CMK (cell line): Measurements from ENCODE around the gene ZFR2.

ENCODE experiments used
- DNase-seq: peaks from one replicate; pipeline ENCODE4 v3.0.0-alpha.2; 2010; ENCODE audit warnings: low read depth

ZFR2 gene

DNA sequence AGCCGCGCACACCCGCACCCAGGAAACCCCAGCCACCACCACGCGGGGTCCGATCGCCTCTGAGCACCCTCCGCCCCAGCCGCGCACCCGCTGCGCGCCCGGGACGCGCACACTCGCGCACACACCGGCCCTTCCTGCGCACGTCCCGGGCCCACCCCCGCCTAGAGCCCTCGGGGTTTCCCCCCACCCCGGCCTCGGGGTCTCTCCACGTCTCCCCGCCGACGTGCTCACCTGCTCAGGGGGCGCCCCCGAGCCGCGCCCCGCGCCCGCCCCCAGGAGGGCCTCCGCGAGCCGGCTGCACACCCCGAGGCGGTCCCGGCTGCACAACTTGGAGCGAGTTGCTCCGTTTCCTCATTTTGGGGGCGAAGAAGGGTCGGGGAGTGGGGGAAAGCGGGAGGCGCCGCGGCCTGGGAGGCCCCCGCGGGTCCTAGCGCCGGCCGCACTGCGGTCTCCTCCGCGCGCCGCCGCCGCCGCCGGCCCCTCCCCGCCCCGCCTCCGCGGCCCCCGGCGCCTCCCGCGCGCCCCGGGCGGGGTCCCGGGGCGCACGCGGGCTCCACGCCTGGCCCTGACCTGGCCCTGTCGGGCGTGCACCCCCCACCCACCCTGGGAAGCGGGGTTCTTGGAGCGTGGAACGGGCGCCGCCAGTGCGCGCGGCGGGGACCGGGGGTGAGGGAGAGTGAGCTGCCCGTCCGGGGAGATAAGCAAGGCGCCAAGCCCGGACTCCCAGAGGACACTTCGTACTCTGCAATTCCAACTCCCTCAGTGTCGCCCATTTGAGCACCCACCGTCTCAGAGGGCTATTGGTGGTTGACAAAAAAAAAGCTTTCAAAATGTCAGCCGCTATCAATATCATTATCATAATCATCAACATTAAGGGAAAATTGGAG is 82.7 kb downstream of the ZFR2 start, which contains the start of gene MATK:
Gene MATK, minus strand, starts transcription at position 444 of the 887 bp plus-strand sequence. CDS start 1,246 bp downstream, outside the sequence.
- no peak for DNase-seq

DNA sequence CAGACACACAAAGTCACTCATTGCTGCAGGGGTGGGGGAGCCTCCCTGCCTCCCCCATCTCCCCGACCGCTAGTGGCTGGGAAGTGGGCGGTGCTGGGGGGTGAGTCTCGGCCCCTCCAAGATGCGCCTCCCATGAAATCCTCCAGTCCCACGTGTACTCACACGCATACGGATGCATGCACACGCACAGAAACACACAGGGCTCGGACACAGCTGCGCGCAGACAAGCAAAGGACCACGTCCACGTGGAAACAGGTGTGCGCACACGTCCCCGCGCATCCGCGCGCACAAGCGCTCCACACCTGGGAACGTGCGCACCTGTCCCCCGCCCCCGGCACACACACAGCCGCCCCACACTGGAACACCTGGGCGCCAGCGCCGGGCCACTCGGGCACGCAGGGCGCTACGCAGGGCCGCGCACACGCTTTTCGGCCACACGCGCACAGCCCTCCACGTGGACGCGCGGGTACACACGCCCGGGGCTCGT is 83.3 kb downstream of the ZFR2 start:
- DNase-seq = no peak

DNA sequence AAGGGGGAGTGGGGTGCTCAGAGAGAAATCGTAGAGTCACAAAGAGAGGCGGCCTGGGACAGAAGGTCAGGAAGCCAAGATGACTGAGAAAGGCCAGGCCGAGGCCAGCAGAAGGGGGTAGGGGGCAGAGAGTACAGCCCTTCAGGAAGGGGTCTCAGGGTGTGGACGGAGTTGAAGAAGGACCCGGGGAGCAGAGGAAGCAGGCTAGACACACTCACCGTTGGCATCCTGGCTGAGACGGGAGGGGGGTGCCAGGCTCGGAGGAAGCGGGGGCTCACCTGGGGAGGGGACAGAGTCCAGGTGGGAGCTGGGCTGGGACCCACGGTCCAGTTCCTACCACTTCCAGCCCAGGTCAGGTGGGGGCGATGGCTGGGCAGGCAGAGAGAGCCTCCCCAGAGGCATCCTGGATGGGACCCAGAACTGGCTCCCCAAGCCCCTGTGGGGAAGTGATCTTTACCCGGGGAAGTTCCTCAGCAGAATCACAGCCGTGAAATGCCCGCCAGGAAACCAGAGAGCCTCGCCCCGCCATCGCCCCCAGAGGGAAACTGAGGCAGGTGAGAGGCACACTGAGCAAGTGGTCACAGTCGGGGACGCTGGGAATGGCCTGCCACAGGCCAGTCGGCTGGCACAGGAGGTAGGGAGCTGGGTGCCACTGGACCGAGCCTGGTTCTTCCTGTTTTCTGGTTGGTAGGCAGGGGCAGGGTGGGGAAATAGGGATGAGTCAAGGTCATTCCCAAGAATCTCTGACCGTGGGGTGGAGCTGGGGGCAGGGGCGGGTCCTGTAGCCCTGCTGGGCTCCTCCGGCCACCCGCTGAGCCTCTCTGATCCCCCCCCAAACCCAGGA is 84.0 kb downstream of the ZFR2 start:
- DNase-seq = no peak

DNA sequence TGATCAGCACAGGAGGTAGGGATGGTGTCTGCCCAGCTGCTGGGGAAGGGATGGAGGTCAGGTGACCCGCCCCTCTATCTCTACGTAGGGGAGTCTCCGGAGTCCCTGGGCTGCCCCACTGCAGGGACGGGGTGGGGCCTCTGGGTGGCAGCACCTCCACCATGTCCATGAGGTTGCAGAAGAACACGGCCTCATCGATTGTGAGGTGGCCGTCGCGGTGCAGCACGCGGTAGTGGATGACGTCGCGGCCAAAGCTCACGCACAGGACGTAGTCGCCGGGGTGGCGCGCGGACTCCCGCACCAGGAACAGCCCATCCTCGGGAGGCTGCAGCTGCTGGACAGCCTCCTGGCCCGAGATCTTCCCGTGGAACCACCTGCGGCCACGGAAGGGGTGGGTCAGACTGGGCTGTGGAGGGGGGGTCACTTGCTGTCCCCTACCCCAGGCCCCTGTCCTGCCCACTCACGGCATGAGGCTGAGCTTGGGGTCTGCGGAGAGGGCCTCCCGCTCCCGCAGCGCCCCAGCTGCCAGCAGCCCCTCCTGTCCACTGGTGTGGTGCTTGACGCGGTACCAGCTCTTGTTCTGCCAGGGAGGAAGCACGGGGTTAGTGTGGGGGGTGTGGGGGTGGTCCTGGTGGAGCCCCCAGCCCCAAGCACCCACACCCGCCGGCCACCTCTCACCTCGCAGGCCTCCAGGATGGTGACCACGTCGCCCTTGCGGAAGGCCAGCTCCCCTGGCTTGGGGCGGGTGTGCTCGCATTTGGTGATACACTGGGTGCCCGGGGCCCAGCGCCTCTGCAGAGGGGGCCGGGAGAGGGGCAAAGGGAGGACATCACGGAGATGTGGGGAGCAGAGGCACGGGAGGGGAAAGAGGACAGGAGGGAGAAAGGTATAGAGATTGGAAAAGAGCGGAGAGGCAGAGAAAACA is 84.9 kb downstream of the ZFR2 start:
- no peak for DNase-seq

DNA sequence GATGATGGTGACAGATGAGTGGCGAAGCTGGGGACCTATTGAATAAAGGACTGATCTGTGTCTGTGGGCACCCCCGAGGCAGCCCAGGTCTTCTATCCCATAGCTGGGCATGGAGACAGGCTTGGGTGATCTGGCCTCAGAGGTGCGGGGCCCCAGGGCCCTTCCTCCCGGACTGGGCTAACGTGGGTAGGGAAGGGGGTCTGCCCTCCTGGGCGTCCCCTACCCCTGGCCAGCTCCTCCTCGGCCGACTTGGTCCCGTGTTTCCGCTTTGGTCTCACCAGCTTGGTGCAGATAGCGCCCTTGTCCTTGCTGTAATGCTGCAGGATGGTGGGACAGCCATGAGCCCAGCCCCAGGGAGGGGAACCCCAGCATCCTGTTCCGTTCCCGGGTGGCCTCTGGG is 85.9 kb downstream of the ZFR2 start:
- no peak for DNase-seq

DNA sequence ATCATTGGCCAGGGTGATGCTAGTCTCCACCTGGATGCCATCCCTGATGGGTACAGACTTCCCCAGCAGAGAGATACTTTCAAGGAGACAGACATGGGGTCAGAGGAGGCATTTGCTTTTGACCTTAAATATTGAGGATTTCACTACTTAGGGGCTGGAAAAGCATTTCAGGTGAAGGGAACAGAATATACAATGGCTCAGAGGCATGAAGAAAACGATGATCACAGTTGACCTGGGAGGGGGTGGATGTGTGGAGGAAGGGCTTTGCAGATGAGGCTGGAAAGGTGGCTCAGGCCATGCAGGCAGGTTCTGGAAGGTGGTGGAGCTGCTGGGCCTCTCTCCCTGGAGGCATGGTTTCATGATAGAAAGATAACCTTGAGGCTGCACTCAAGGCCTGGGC is 86.5 kb downstream of the ZFR2 start:
- no peak for DNase-seq

DNA sequence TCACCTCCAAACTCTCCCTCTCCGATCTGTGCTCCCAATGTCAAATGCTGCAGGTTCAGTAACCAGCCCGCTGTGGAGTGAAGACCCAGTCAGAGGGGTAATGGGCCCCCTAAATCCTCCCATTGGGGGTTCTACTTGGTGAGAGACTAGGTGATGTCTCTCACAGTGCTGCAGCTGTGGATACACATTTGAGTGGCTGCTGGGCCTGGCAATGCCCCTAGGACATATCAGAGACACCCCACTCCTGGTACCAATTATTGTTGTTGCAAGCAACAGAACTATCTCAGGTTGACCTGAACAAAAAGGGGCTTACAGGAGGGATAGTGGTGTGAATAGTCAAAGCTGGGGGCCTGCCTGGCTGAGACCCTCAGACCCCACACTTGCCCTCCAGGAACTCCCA is 87.2 kb downstream of the ZFR2 start:
- DNase-seq = no peak

DNA sequence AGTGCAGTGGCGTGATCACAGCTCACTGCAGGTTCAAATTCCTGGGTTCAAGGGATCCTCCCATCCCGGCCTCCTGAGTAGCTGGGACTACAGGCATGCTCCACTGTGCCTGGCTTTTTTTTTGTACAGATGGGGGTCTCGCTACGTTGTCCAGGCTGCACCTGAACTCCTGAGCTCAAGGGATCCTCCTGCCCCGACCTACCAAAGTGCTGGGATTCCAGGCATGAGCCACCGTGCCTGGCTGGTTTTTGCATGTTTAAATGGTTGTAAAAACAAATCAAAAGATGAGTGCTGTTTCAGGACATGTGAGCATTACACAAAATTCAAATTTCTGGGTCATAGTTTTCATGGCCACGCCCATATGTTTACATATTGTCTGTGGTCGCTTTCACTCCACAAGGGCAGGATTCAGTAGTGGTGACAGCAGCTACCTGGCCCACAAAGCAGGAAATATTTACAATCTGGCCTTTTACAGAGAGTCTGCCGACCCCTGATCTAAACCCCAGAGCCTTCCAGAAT is 88.0 kb downstream of the ZFR2 start:
- DNase-seq = no peak

DNA sequence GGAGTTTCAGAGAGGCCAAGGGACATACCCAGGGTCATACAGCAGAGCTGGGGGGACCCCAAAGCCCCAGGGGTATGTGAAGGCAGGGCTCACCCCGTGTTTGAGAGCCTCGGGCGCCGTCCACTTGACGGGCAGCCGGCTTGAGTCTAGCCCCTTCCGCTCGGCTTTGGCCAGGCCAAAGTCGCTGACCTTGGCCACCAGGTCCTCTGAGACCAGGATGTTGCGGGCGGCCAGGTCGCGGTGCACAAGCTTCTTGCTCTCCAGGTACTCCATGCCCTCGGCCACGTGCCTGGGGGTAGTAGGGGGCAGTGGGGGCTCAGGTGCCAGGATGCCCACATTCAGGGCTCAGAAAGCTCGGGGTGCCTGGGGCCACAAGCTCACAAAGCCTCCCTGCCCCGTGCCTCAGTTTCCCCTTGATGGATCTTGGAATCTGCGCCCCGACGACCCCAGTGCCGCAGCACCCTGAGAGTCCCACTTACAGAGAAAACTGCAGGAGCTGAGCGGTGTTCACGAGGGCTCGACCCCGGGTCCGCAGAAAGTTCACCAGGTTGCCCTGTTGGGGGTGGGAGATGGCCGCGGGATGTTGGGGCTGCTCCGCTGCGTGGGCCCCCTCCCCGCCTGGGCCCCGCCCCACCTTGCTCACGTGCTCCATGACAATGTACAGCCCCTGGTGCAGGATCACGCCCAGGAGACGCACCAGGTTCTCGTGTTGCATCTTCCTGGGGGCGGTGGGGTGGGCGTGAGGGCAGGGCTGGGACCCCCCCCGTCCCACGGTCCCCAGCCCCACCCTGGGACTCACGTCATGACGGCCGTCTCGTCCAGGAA is 89.7 kb downstream of the ZFR2 start:
- no peak for DNase-seq

DNA sequence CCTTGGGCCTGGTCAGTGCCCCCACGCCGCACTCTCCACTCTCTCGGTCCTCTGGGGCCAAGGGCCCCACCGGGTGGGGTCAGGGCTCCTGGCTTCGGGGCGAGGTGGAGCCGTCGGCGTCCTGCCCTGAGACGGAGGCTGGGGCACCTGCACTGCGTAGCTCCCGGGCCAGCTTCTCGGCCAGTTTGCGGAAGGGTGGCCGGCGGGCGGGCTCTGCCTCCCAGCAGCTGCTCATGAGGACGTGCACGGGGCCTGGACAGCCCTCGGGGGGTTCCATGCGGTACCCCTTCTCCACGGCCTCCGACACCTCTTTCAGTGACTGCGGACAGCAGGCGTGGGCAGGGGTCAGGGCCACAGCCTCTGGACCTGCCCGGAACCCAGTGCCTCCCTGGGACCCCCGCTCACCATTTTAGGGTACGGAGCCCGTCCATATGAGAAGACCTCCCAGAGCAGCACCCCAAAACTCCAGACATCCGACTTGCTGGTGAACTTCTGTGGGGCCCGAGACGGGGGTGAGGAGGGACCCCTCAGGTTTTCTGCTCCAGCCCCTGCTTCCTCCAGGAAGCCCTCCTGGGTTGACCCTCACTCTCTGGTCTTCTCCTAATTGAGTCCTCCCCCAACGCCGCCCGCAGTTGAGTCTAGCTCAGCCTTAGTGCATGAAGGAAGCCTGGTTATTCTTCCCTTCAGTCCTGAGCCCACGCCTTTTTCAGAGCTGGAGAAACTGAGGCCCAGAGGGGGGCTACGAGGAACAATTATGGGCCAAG is 90.6 kb downstream of the ZFR2 start:
- DNase-seq = no peak

DNA sequence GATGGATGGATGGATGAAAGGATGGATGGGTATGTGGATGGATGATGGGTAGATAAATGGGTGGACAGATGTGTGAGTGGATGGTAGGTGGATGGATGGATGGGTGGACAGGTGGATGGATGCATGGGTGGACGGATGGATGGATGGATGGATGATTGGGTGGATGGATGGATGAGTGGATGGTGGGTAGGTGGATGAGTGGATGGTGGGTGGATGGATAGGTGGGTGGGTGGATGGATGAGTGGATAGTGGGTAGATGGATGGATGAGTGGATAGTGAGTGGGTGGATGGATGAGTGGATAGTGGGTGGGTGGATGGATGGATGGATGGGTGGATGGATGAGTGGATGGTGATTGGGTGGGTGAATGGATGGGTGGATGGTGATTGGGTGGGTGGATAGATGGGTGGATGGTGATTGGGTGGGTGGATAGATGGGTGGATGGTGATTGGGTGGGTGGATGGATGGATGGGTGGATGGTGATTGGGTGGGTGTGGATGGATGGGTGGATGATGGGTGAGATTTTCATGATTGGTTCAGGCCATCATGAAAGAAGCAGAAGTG is 92.3 kb downstream of the ZFR2 start:
- no peak for DNase-seq

DNA sequence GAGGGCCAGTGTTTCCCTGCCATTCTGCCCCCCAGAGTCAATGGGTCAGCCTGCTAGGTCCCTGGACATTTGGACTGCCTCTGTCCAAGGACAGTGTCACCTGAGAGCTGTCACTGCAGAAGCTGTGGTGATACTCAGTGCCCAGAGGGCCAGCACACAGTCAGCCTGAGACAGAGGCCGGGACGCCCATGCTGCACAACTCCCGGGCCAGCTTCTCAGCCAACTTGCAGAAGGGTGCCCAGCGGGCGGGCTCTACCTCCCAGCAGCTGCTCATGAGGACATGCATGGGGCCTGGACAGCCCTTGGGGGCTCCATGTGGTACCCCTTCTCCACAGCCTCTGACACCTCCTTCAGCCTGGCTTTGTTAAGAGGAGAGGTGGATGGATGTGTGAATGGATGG is 93.0 kb downstream of the ZFR2 start:
- no peak for DNase-seq

DNA sequence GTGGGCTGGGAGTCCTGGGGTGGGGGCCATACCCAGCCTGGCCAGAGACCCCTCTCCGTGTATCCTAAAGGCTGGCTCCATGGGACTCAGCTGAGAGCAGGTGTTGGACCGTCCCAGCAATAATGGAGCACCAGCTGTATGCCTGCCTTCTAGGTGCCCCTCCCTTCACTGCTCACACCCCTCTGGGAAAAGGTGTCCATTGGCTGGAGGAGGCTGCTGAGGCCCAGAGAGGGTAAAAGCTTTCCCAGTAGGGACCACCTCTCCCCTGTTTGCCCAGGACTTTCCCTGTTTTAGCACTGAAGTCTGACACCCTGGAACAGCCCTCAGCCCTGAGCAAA is 93.5 kb downstream of the ZFR2 start:
- DNase-seq = no peak

DNA sequence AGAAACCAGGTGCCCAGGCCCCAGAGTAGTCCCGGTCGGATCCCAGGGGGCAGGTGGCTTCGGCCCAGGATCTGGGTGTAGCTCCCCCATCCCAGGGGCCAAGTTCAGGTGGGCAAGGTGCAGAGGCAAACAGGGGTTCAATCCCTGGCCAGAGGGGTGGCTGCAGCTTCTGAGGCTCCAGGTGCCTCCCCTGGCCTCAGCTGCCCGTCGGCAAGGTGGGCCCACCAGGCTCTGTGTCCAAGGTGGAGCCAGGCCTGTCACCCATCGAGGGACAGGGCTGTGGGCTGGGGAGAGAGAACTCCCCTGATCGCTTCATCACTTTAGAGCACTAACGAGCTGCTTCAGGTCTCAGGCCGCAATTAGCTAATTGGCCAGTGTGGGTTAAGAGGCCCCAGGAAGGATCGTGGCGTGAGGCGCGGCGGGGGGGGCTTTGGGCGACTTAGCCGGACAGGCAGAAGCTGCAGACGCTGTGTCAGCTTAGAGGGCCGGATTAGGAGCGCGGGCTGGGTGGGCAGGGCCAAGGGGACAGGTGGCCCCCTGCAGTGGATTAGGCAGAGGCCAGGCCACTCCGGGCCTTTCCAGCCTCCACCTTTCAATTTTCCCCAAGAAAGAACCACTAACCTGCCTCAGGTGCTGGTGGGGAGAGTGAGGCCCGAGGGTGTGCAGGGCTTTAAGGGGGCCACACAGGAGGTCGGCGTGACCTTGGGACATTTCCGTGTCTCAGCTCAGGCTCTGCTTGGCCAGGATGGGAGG is 94.0 kb downstream of the ZFR2 start:
- DNase-seq = no peak

DNA sequence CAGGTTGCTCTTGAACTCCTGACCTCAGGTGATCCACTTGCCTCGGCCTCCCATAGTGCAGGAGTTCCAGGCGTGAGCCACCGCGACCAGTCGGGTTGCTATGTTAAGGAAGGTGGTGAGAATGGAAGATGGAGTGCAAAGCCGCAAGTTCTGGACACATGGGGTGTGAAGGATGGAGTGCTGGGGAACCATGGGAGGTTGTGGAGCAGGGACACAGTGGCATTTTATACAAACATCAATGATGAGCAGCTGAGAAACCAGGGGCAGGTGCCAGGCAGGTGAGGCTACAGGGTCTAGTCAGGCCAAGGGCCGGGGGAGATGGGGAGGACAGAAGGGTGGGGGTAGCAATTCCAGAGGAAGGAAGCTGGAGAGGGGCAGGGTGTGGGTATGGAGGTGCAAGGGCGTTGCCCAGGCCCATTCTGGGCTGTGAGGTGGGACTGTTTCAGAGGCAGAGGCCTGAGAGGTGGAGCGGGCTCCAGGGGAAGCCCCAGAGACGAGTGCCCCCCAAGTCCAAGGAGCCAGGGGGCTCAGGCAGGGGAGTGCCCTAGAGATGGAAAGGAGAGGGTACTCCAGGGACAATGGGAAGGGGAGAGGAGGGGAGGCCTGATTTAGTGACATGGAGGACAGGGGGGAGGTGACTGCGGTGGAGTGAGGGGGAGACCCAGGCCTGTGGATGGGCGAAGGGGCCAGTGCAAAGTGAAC is 94.9 kb downstream of the ZFR2 start:
- no peak for DNase-seq

DNA sequence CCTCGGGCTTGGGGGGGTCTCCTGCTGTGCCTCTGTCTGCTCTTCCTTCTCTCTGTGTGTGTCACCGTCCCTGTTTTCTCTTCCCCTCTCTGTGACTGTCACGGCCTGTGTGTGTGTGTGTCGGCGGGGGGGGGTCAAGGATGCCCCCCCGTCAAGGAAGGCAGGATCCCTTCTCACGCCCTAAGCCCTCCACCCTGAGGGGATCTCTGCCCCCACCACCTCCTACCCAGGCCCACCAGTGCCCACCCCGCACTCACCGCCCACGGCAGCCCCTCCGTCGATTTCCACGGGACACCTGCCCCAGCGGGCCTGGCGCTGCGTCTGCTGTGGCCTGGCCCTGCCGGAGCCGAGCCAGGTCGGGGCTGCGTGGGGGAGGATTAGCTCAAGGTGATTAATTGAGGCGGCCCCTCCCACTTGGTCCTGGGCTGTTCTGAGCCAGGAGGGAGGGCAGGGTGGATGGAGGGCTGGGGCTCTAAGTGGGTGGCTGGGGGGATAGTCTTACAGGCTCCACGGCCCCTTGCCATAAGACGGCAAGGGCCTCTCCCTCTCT is 96.9 kb downstream of the ZFR2 start, which contains the start of gene RAX2:
Gene RAX2, minus strand, starts transcription at position 323 of the 550 bp plus-strand sequence. CDS start 486 bp downstream, outside the sequence.
- DNase-seq = no peak

DNA sequence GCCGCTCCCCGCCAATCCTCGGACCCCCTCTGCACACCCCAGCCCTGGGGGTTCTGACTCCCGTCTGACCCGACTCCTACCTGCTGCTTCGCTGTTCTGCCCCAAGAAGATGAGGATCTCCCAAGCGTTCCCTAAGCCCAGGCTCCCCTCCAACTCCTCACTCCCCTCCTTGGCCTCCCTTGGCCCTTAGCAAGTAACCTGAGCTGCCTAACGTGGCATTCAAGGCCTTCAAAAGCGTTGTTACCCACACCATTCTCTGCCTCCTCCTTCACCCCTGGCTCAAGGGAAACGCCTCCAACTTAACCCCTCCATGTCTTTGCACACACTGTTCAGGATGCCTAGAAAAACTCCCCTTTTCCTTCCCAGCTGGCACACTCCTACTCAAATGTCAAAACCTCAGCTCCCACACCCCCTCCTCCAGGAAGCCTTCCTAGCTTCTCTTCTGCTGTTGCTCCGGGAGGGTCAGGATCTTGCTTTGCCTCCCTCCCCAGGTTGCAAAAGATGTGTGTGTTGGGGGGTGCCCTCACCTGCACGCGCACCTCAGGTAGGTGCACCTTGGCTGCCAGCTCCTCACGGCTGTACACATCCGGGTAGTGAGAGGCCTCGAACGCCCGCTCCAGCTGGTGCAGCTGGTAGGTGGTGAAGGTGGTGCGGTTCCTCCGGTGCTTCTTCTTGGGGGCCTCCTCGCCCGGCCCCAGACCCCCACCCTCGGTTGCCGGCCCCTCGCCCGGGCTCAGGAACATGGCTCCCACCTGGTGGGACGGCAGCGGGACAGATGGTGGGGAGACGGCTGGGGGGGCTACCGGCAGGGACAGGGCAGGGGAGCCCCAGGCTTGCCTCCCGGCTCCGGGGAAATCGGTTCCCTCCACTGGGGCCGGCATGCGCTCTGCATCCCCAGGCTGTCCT is 97.6 kb downstream of the ZFR2 start:
- no peak for DNase-seq
